NCI-H1417 treated with DMSO at 0.1 percent for 48 hours (cell line): ENCODE results near the gene UCN3.
"Not testable (repeated sequence)": the region's sequence is repeated elsewhere in the genome, so short reads cannot be mapped to it uniquely, and the experiment has no call there.

Experiments
- DNase-seq: peaks from one replicate; lab custom pipeline; 2025; lab: John Stamatoyannopoulos, UW

UCN3 gene

DNA sequence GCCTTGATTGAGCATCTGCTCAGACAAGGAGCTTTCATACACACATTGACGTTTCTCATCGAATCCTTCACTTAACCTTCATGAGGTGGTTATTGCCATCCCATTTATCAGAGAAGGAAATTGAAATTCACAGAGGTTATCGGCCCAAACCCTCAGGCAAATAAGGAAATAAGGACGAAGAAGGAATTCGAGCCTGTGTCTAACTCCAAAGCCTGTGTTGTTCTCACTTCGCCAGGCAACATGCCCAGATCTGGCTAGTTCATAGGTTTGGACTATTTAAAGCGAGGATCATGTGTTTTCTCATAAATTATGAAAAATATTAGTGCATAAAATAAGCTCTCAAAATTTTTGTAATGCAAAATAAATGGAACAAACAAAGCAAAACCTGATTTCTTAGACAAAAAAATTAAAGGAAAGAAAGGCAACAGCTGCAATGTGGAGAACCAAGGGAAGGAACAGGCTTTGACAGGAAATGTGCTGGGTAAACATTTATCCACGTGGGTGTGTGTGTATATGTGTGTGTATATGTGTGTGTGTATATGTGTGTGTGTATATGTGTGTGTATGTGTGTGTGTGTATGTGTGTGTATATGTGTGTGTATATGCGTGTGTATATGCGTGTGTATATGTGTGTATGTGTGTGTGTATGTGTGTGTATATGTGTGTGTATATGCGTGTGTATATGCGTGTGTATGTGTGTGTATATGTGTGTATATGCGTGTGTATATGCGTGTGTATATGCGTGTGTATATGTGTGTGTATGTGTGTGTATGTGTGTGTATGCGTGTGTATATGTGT is 4.8 kb downstream of the UCN3 start:
- no peak for DNase-seq

DNA sequence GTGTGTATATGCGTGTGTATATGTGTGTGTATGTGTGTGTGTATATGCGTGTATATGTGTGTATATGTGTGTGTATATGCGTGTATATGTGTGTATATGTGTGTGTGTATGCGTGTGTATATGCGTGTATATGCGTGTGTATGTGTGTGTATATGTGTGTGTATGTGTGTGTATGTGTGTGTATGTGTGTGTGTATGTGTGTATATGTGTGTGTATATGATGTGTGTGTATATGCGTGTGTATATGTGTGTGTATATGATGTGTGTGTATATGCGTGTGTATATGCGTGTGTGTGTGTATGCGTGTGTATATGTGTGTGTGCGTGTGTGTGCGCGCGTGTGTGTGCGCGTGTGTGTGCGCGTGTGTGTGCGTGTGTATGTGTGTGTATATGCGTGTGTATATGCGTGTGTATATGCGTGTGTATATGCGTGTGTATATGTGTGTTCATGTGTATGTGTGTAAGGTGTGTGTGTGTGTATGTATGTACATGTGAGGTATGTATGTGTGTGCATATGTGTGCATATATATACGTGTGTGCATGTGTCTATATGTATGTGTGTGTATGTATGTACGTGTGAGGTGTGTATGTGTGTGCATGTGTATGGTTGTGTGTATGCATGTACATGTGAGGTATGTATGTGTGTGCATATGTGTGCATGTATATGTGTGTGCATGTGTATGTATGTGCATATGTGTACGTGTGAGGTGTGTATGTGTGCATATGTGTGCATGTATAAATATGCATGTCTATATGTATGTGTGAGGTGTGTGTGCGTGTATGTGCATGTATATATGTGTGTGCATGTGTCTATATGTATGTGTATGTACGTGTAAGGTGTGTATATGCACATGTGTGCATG is 6.0 kb downstream of the UCN3 start:
- DNase-seq: no peak

DNA sequence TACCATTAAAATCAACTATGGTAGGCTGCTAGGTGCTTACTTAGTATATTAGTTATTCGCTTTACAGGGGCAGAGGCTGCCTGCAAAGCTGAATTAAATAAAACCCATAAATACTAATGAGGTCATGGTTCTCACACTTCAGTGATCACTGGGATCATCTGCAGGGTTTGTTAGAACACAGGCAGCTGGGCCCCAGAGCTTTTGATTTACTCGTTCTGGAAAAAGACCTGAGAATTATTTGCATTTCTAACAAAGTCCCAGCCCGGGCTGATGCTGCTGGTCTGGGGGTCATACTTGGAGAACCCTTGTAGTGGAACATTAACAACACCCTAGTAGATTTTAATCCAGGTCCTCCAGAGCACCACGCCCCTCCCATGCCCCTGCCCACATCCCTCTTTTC is 8.5 kb downstream of the UCN3 start:
- no peak for DNase-seq

DNA sequence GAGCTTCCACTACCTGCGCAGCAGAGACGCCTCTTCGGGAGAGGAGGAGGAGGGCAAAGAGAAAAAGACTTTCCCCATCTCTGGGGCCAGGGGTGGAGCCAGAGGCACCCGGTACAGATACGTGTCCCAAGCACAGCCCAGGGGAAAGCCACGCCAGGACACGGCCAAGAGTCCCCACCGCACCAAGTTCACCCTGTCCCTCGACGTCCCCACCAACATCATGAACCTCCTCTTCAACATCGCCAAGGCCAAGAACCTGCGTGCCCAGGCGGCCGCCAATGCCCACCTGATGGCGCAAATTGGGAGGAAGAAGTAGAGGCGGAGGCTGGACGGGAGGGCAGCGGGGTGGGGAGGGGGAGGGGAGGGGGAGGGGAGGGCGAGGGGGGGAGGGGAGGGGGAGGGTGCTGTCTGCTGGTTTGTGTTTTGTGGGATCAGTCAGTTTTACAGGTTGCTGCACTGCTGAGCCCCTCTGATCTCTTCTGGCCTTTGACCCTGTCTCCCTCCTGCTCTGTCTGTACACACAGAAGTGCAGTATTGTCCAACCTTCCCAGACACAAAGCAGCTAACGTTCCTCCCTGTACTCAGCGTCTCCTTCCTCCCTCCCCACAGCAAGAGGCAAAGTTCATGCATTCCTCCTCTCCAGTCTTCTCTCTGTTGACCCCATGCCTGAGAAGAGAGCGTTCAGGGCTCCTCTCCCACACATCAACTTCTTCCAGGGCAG is 9.3 kb downstream of the UCN3 start:
- no peak for DNase-seq

DNA sequence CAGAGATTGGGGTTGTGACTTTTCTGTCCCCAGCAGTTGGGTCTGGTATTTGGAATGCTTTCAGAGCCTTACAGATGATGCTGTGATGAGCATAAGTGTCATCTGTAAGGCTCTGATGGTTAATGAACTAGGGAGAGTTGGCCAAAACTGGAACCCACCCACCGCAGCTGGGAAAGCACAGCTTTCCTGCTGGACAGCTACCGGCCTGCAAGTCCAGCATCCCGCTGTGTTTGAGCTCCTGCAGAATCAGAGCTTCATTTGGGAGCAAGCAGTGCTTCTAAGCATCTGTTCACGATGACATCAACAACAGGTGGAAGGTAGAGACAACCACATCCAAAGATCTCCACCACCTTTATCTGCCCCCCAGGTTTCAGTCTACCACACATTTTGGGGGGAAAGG is 11.7 kb downstream of the UCN3 start:
- DNase-seq: no peak

DNA sequence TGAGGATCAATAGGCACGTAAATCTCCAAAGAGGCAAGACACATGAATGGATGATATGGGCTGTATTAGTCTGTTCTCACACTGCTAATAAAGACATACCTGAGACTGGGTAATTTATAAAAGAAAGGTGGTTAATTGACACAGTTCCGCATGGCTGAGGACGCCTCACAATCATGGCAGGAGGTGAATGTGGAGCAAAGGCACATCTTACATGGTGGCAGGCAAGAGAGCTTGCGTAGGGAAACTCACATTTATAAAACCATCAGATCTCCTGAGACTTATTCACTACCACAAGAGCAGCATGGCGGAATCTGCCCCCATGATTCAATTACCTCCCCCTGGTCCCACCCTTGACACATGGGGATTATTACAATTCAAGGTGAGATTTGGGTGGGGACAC is 14.4 kb downstream of the UCN3 start:
- DNase-seq: not testable (repeated sequence)

DNA sequence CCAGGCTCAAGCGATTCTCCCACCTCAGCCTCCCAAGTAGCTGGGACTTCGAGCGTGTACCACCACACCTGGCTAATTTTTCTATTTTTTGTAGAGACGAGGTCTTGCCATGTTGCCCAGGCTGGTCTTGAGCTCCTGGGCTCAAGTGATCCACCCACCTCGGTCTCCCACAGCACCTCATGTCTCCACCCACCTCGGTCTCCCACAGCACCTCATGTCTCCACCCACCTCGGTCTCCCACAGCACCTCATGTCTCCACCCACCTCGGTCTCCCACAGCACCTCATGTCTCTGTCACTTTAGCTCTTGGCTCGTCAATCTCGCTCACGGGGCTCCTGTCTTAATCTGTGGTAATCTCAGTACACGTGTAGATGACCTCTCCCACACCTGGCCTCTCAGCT is 15.6 kb downstream of the UCN3 start:
- DNase-seq: not testable (repeated sequence)

DNA sequence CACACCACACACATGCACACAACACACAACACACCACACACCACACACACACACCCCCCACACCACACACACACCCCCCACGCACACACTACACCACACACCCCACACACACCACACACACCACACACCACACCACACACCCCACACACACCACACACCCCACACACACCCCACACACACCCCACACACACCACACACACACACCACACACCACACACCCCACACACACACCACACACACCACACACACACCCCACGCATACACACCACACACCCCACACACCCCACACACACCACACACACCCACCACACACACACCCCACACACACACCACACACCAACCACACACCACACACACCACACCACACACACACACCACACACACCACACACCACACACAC is 16.4 kb downstream of the UCN3 start:
- no peak for DNase-seq

DNA sequence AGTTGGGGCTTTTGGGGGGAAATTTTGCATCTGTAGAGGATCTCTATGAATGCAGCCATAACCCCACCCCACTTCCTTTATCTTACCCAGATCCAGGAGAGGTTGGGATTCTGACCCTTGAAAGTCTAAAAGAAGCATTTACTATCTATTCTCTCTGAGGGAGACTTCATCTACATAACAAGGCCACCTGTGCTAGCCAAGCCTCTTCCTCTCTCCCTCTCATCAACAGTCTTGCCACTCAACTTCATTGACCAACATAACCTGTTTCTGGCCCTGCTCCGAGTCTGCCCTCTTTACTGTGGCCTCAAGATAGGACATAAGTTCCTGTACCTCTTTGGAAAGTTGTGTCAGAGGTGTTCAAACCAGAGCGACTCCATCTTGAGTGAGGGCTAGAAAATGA is 20.5 kb downstream of the UCN3 start:
- no peak for DNase-seq

DNA sequence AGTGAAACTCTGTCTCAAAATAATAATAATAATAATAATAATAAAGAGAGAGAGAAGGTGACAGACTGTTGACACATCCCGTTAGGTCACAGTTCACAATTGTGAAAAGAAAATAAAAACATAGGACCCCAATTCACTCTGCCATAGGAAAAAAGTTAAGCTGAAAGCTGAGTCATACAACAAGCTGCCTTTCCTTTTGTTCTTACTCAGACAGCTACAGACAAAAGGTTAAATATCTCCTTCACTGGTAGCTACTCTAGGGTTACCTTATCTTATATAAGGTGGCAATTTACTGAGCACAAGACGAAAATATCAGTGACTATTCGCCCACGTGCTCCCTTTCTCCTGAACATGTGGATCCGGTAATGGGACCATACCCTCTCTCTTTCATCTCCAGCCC is 22.4 kb downstream of the UCN3 start:
- DNase-seq: no peak

DNA sequence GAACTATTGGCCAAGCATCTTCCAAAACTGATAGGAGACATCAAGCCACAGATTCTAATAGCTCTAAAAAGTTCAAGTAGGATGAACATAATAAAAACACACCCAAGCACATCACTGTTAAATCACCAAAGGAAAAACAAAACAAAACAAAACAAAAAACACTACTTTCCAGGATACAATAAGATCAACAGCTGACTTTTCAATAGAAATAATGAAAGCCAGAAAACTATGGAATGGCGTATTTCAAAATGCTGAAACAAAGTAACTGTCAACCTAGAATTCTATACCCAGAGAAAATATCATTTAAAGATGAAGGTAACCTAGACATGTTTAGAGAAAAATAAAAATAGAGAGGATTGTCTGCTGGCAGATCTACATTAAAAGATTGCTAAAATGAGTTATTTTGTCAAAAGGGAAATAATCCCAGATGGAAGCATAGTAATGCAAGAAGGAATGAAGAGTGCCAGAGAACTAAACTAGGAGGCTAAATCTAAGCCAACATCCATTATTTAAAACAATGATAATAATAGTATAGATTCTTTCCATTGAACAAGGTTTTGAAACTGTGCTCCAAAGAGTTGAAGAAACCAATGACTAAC is 25.9 kb downstream of the UCN3 start:
- no peak for DNase-seq

DNA sequence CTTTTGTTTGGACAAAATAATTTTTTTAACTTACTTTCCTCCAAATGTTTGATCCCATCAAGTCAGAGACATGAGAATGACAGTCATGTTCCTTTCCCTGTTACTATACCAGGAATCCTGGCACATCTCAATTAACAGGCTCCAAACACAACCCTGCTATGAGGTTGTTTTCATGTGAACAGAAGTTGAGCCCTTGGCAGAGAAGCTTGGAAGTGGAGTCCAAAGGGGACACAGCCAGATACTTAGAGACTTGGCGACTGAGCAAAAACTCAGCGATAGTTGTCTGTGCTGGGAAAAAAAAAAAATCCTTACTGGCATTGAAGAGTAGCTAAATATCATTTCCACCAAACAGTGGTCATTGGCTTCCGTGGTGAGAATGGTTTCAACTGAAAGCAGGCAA is 27.0 kb downstream of the UCN3 start:
- DNase-seq: no peak

DNA sequence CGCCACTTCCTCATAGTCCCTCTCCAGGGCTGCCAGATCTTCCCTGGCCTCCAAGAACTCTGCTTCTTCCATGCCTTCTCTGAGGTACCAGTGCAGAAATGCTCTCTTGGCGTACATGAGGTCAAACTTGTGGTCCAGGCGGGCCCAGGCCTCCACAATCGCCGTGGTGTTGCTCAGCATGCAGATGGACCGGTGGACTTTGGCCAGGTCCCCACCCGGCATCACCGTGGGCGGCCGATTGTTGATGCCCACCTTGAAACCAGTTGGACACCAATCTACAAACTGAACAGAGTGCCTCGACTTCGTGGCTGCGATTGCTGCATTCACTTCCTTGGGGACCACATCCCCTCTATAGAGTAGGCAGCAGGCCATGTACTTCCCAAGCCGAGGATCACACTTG is 28.8 kb downstream of the UCN3 start:
- DNase-seq: no peak

DNA sequence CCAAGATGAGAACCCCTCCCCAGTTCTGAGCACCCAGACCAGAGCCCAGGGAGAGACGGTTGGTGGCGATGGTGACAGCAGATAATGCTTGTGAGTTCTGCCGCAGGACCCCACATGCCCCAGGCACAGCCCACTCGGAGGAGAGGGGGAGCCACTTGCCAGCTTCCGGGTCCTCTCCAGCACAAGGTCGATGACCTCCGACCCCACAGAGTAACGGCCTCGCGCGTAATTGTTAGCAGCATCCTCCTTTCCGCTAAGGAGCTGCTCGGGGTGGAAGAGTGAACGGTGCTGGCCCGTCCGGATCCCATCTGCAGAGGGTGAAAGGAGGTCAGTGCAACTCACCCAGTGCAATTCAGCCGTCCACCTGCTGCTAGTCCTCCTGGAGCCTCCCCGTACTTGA is 30.4 kb downstream of the UCN3 start:
- DNase-seq: no peak

DNA sequence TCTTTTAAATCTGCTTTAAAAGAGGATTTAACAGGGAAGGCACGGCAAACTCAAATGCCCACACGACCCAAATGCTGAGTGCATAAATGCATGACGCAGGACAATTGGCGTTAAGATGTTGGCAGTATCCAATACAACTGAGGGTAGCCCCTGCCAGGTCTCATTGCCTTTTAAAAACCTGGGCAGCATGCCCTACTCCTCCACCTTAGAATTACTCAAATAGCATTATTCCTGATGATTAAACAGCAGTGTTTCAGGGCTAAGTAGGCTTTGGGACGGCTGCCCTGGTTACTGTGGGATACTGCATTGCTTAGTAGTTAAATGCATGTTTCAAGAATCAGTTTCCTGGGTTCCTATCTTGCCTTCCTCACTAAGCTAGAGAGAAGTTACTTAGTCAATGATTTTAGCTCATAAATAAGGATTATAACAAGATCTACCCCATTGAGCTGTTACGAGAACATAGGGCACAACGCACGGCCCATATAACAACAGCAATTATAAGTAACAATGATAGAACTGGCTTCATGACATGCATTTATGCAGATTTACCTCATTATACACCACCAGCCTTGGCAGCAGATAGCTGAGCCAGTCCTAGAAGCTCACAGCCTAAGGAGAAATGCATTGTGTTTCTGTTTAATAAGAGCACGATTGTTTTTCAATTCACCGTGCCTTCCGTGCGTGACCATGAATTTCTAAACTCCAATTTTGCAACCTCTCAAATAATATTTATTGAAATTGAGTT is 32.0 kb downstream of the UCN3 start:
- no peak for DNase-seq

DNA sequence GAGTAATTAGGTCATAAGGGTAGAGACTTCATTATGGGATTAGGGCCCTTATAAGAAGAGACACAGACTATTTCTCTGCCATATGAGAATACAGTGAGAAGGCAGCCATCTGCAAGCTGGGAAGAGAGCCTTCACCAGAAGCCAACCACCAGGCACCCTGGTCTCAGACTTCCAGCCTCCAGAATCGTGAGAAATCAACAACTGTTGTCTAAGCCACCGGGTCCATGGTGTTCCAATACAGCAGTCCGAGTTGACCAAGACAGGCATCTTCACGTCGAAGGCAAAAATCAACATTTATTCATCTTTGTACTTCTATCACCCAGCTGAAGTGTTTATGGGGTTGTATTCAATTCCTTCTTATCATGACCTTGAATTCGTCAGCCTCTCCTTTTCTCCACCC is 34.6 kb downstream of the UCN3 start:
- DNase-seq: no peak

DNA sequence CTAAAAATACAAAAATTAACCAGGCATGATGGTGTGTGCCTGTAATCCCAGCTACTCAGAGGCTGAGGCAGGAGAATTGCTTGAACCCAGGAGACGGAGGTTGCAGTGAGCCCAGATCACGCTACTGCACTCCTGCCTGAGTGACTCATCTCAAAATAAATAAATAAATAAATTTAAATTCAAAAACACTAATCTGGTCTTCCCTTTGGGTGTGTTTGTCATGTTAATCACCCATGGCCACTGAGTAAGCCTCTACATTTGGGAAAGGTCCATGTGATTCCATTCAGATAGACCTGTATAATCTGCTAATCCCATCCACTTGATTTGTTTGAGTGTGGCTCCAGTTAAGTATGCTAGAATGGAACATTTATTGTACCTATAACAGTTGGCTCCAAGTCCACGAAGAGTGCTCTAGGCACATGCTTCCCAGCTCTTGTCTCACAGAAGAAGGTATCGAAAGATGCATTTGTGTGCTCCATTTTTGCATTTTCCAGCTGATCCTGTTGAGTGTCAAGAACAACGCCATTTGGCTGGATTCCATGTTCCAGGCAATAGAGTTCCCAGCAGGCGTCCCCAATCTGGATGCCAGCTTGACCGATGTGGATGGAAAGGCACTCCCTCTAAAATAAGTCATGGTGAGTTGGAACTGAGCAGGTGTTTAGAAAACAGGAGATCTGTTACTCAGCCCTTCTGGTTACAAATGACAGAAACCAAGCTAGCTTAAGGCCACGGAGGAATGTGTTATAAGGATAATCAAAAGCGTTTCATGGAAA is 35.9 kb downstream of the UCN3 start:
- DNase-seq: no peak

DNA sequence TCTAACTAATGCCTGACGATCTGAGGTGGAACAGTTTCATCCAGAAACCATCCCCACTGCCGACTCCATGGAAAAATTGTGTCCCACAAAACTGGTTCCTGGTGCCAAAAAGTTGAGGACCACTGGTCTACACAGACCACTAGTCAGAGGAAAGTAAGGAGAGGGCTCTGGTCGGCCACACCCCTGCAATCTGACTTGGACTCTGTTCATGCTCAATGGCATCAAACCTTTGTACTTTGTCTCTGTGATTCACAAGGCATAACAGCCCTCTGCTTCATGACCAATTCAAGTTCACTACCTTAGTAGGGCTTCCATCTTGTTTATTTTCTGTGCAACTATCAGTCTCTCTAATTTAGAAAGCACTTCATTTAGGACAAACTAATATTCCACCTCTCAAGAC is 38.0 kb downstream of the UCN3 start:
- no peak for DNase-seq

DNA sequence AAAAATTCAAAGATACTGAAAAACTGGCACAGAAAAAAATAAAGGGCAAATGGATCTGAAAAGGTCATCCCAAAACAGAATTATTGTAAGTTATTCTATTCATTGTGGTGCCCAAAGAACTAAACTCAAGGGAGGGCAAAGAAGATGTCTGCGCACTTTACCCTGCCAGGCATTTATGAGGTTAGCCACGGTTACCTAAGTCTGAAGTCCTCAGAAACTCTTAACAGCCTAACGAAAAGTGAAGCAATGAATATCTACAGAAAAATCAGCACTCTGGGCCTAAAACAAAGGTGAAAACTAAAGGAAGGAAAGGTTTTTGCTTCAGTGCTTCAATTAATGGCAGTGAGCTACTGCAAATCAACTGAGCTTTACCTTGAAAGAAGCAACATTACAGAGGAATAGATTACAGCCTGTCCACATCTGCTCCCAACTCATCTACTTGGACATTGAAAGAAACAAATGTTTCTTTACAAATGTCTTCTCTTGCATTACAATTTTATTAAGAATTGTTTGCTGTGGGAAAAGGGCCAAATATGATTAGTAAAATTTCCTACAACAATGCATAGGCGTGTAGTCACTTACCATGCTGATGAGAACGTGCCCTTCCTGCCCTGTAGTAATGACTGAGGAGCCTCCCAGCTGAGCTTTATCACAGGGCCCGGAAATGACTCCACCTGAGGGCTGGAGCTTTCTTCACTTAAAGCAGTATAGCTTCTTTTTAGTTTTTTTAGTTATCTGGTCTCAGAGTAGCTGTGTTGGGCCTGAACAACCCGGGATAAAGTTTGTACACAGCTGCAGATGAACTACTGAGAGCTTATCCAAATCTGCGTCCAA is 39.7 kb downstream of the UCN3 start, which contains the start of gene TUBAL3:
TSS of gene TUBAL3 (minus strand) at position 621 of the 834 bp plus-strand sequence. CDS start at position 585, 36 bp downstream.
- no peak for DNase-seq

DNA sequence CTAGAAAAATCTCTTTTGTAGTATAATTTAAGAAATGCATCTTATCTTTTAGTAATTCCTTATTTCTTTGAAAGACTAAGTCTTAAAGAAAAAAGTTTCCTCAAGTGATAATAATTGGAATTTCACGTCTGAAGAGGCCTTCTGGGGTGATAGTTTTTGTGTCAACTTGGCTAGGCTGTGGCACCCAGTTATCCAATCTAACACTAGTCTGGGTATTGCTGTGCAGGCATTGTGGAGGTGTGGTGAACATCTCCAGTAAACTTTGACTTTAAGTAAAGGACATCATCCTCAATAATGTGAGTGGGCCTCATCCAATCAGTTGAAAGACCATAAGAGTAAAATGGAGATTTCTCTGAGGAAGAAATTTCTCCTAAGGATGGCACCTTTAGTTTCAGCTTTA is 42.2 kb downstream of the UCN3 start:
- no peak for DNase-seq
